Measurements from ENCODE around the gene FAM20C.

FAM20C gene

DNA sequence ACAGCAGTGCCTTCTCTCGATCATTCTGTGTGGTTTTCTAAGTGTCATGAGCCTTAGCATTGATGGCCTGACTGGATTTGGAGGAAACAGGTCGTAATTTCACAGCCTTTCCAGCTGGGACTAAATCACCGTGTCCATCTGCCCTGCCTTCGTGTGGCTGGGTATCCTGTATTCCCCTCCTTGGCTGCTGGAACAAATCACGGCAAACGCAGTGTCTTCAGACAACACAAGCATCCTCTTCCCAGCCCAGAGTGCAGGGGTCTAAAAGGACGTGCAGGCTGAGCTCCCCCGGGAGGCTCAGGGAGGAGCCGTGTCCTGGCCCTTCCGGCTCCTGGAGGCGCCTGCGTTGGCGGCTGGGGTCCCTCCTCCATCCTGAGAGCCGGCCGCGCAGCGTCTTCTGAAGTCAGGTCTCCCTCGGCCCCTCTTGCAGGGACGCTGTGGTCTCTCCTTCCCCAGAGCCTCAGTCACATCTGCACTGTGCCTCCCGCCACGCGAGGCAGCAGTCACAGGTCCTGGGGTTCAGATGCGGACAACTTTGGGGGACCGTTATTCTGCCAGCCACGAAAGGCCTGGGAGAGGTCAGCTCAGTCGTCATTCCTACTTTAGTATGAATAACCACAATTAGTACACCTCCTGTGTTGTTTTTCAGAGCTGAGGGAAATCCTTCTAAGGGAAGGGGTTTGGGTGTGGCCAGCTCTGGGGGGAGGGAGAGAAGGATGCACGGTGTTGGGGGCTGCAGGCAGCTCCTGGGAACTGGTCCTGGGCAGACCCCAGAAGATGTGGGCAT lies 41.1 kb downstream of the FAM20C start:
- TF ChIP-seq, protein P1, sequence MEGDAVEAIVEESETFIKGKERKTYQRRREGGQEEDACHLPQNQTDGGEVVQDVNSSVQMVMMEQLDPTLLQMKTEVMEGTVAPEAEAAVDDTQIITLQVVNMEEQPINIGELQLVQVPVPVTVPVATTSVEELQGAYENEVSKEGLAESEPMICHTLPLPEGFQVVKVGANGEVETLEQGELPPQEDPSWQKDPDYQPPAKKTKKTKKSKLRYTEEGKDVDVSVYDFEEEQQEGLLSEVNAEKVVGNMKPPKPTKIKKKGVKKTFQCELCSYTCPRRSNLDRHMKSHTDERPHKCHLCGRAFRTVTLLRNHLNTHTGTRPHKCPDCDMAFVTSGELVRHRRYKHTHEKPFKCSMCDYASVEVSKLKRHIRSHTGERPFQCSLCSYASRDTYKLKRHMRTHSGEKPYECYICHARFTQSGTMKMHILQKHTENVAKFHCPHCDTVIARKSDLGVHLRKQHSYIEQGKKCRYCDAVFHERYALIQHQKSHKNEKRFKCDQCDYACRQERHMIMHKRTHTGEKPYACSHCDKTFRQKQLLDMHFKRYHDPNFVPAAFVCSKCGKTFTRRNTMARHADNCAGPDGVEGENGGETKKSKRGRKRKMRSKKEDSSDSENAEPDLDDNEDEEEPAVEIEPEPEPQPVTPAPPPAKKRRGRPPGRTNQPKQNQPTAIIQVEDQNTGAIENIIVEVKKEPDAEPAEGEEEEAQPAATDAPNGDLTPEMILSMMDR (IDR thresholded peaks at IDR 0.05; ENCODE audit: low read depth, low read length, missing control alignments) = no peak
- in situ Hi-C loops (cut with HindIII; ENCODE audit: low sequenced_read_pairs) = no loop called here
- no peak for DNase-seq (ENCODE audit: low read depth)
- no peak overlapping the region for H3K4me3 ChIP-seq (ENCODE audit: low read depth, low read length)

DNA sequence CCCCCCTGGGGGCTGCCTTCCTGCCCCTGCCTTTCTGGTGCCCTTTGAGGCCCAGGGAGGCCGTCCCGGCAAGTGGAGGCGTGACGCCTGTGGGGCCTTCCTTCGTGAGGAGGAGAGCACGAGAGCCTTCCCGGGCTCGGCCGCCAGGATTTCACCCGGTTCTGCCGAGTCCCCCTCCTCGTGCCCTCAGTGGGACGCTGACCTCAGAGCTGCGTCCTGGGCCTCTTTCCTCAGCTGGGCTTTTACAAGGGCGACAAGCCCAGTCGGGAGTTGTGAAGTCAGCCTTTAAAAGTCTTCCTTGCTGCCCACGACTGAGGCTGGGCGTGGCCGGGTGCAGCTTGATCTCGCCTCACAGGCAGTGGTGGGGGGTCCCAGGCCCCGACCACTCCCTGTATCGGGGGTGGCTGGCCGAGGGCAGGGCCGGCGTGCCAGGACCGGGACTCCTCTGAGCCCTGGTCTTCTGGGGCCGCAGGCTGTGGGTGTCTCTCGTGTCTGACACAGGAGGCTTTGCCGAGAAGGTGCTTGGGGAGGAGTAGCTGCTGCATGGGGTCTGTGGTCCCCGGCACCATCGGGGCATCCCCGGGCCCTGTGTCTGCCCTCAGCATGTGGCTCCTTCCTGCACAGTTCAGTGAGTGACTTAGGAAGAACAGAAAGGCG lies 41.8 kb downstream of the FAM20C start:
- TF ChIP-seq, protein P1 (IDR thresholded peaks at IDR 0.05; ENCODE audit: low read depth, low read length, missing control alignments) = no peak
- no peak overlapping the region for H3K4me3 ChIP-seq (ENCODE audit: low read depth, low read length)
- in situ Hi-C loops (cut with HindIII; ENCODE audit: low sequenced_read_pairs) = no loop called here
- DNase-seq (ENCODE audit: low read depth) = no peak

DNA sequence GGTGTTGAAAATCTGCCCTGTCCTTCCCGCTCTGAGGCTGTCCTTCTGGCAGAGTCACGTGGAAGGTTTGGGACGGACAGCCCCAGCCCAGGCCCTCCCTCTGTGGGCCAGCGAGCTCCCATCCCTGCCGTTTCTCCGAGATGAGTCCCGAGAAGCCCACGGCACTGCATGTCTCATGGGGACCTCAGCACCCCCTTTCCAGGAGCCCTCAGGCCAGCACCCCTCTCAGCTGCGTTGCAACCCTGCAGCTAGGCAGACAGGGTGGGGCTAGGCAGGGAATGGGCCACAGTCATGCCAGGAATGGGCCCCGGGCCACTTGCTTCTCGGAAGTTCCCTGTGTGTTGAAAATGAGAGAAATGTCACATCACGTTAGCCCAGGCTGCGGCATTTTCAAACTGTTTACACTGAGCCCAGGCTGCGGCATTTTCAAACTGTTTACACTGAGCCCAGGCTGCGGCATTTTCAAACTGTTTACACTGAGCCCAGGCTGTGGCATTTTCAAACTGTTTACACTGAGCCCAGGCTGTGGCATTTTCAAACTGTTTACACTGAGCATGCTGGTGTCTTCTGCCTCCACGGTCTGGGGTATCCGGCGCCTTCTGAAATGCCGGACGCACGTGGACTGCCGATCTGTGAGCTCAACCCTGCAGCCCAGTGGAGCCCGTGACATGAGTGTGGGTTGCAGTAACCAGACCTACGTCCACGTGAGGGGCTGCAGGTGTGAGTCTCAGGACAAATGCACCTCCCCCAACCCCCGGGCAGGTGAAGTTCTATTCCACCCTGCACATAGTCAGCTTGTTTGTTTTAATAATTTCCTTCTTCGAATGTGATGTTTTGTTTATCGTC lies 42.6 kb downstream of the FAM20C start:
- DNase-seq (ENCODE audit: low read depth) = no peak
- in situ Hi-C loops (cut with HindIII; ENCODE audit: low sequenced_read_pairs) = no loop called here
- no peak overlapping the region for H3K4me3 ChIP-seq (ENCODE audit: low read depth, low read length)
- TF ChIP-seq, protein P1 (IDR thresholded peaks at IDR 0.05; ENCODE audit: low read depth, low read length, missing control alignments) = no peak

DNA sequence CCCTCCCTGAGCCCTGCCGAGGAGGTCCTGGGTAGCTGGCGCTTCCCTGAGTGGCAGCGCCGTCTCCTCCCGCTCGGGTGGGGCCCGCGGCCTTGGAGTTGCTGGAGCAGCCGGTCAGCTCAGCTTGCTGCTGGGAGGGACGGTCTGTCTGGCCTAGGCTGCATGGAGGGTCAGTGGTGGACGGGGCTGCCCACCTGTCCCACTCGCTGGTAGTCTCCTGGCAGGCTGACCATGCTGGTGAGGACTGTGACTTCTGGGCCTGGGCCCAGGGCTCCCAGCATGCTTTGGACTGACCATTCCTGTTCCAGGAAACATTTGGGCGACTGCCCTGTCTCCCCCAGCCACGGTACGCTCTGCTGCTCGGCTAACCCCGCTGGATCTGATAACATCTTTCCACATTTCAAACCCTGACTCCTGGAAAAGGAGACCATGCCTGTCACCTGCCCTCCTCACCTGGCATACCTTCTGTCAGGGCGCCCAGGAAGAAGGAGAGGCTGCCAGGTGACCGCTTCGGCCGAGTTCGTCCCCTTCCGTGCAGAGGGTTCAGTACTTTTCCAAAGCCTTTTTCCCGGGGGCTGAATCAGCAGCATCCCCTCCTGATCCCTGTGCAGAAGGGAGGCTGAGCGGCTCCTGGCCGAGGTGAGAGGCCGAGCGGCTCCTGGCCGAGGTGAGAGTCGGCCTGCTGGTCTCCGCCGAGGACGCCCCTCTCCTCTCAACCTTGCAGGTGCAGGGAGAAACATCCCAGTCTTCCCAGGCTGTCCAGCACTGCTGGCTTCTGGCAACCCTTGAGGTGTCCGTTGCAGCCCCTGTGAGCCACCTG lies 43.4 kb downstream of the FAM20C start:
- TF ChIP-seq, protein P1 (IDR thresholded peaks at IDR 0.05; ENCODE audit: low read depth, low read length, missing control alignments) = no peak
- no peak for DNase-seq (ENCODE audit: low read depth)
- no peak overlapping the region for H3K4me3 ChIP-seq (ENCODE audit: low read depth, low read length)
- in situ Hi-C loops (cut with HindIII; ENCODE audit: low sequenced_read_pairs) = no loop called here

DNA sequence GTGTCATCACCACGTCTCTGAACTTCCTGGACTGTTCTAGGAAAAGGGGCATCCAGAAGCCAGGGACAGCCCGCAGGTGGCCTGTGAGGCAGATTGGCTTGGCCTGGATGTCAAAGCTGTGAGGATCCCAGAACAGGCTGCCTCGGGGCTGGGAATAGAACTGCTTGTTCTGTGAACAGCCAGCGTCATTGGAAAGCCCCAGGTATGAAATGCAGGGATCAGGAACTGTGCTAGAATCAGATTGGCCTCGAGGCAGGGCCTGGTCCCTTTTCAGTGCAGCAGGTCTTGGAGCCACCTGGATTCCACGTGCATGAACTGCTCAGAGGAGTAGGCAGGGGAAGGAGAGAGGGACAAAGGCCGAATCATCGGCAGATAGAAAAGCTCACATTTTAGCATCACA lies 44.6 kb downstream of the FAM20C start:
- H3K4me3 ChIP-seq (ENCODE audit: low read depth, low read length) = no peak overlapping the region
- in situ Hi-C loops (cut with HindIII; ENCODE audit: low sequenced_read_pairs) = no loop called here
- DNase-seq (ENCODE audit: low read depth) = no peak

More for the DNA sequence above, 44.6 kb downstream of the FAM20C start:
- TF ChIP-seq, protein P1 (IDR thresholded peaks at IDR 0.05; ENCODE audit: low read depth, low read length, missing control alignments) = no peak
